SU-DHL-6 (cell line): ENCODE data around the gene ITGA1.

Source experiments
- H2AFZ ChIP-seq: fragments of 200-600 bp; sonication (generic); 2 replicates; pipeline ENCODE4 v1.6.1; 2014; ENCODE audit warnings: low read depth, mild to moderate bottlenecking, moderate library complexity, mixed read lengths, antibody characterized with exemption, low read length; ENCODE audit not compliant: severe bottlenecking
- H3F3A ChIP-seq: fragments of 200-600 bp; shearing (Covaris generic); 2 replicates; pipeline ENCODE4 v1.6.0; 2016; ENCODE audit warnings: antibody characterized with exemption, mild to moderate bottlenecking; ENCODE audit not compliant: insufficient read depth
- H3K27ac ChIP-seq: fragments of 200-600 bp; sonication (generic); 2 replicates; pipeline ENCODE4 v1.5.1; 2016; ENCODE audit warnings: low read depth, mild to moderate bottlenecking, low read length, moderate library complexity, mixed read lengths
- H3K27me3 ChIP-seq: fragments of 200-600 bp; sonication (generic), shearing (Covaris generic); 2 replicates; pipeline ENCODE4 v1.6.0; 2014; ENCODE audit warnings: mild to moderate bottlenecking, low read length
- H3K36me3 ChIP-seq: fragments of 200-600 bp; sonication (generic); 2 replicates; pipeline ENCODE4 v1.6.1; 2014; ENCODE audit warnings: mild to moderate bottlenecking, low read length, mixed read lengths
- H3K4me2 ChIP-seq: fragments of 300-600, 200-600 bp; shearing (Covaris generic), sonication (generic); 2 replicates; pipeline ENCODE4 v1.6.0; 2014; ENCODE audit warnings: low read length, low read depth, mild to moderate bottlenecking; ENCODE audit not compliant: poor library complexity, severe bottlenecking
- H3K4me3 ChIP-seq: fragments of 200-600 bp; sonication (generic); 2 replicates; pipeline ENCODE4 v1.5.1; 2014; ENCODE audit warnings: antibody characterized with exemption, low read length, mild to moderate bottlenecking, mixed read lengths; ENCODE audit not compliant: insufficient read depth, poor library complexity, severe bottlenecking
- H3K79me2 ChIP-seq: fragments of 200-600 bp; sonication (generic); 2 replicates; pipeline ENCODE4 v1.6.1; 2014; ENCODE audit warnings: mild to moderate bottlenecking, low read length, moderate library complexity; ENCODE audit not compliant: insufficient read depth
- H3K9ac ChIP-seq: fragments of 200-600 bp; sonication (generic); 2 replicates; pipeline ENCODE4 v1.7.0; 2014; ENCODE audit warnings: mild to moderate bottlenecking, low read length
- H3K9me2 ChIP-seq: fragments of 200-600 bp; sonication (generic); replicated peaks from 2 replicates; pipeline ENCODE4 v1.6.1; 2014; ENCODE audit warnings: low read length; ENCODE audit not compliant: insufficient read depth
- H3K9me3 ChIP-seq: fragments of 200-600 bp; sonication (generic); 2 replicates; pipeline ENCODE4 v1.6.1; 2014; ENCODE audit warnings: low read length, mixed read lengths; ENCODE audit not compliant: insufficient read depth
- H4K20me1 ChIP-seq: fragments of 200-600 bp; sonication (generic); 2 replicates; pipeline ENCODE4 v1.6.1; 2014; ENCODE audit warnings: low read depth, mild to moderate bottlenecking, antibody characterized with exemption, low read length, moderate library complexity, mixed read lengths
- EZH2phosphoT487 ChIP-seq: fragments of 200-600 bp; sonication (generic), shearing (Covaris generic); conservative IDR thresholded peaks from 2 replicates; pipeline ENCODE4 v1.6.1; 2018; ENCODE audit warnings: mild to moderate bottlenecking, antibody characterized with exemption, low read length, moderate library complexity, mixed read lengths
- TF ChIP-seq, protein P1 (sequence below): fragments of 200-600 bp; sonication (generic); IDR thresholded peaks from one replicate; pipeline ENCODE4 v1.5.1; 2017; ENCODE audit warnings: antibody characterized with exemption, mild to moderate bottlenecking, low read length, moderate library complexity; ENCODE audit not compliant: insufficient read depth, poor library complexity, severe bottlenecking

Gene ITGA1

DNA sequence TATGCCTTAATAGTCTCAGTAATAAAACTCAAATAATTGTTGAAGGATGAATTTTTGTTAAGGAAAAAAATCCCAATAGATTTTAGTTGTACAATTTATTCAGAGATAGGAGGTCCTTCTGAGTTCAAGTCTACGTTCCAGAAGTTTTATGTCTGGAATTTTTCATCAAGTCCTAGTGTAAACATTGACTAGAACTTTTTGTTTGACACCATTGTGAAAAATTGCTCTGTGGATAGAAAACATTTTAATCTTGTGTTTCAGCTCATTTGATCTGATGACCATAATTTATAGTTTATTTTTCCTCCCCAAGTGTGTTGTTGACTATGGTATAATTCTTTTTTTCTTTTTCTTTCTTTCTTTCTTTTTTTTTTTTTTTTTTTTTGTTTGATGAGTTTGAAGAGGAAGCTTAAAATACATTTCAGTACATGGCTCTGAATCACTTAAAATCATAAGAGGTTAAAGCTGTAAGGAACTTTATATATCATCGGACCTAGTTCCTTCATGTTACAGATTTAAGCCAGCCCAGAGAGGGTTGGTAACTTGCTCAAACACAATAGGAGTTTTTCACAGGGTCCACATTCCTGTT lies 20.7 kb downstream of the ITGA1 start:
- TF ChIP-seq, protein P1, sequence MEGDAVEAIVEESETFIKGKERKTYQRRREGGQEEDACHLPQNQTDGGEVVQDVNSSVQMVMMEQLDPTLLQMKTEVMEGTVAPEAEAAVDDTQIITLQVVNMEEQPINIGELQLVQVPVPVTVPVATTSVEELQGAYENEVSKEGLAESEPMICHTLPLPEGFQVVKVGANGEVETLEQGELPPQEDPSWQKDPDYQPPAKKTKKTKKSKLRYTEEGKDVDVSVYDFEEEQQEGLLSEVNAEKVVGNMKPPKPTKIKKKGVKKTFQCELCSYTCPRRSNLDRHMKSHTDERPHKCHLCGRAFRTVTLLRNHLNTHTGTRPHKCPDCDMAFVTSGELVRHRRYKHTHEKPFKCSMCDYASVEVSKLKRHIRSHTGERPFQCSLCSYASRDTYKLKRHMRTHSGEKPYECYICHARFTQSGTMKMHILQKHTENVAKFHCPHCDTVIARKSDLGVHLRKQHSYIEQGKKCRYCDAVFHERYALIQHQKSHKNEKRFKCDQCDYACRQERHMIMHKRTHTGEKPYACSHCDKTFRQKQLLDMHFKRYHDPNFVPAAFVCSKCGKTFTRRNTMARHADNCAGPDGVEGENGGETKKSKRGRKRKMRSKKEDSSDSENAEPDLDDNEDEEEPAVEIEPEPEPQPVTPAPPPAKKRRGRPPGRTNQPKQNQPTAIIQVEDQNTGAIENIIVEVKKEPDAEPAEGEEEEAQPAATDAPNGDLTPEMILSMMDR, result no peak
- TF ChIP-seq EZH2phosphoT487, result no peak
- Histone ChIP-seq H3K9me3 (no peaks in the 10 kb centered on the region), H3K4me2 (no peak overlapping the region), H3K36me3 (peaks cover 8% of the 10 kb centered on the region; the same call in 1 of the 2 replicates), H3F3A (no peaks in the 10 kb centered on the region; the same call in 1 of the 2 replicates), H3K9me2 (no peaks in the 10 kb centered on the region), H4K20me1 (peaks cover 24% of the 10 kb centered on the region), H3K4me3 (no peak overlapping the region), H2AFZ (no peak overlapping the region), H3K79me2 (0 out of 2 replicates have a peak, but pooled peaks cover 8% of the 10 kb centered on the region), H3K9ac (no peak overlapping the region), H3K27me3 (no peaks in the 10 kb centered on the region), H3K27ac (no peak overlapping the region)

DNA sequence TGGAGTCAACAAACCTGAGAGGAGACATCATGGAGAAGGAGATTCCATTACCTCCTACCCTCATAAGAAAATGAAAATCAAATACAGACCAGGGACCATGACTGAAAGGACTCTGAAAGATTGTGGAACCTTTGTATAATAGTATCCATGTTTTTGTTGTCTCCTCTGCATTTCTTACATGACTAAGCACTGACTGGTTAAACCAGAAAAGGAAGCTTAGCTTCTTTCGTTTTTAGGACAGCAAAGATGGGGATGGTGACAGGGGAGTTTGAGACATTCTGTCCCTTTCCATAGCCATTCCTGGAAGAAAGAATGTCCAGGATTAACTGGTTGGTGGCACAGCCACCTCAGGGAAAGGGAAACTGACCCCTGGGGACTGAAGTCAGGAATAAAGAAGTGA lies 22.2 kb downstream of the ITGA1 start:
- H3K4me3 ChIP-seq, result no peak overlapping the region
- no peaks in the 10 kb centered on the region for H3K9me3 ChIP-seq
- H3K27me3 ChIP-seq, result no peaks in the 10 kb centered on the region
- no peak overlapping the region for H3K9ac ChIP-seq
- no peaks in the 10 kb centered on the region for H3F3A ChIP-seq
- H3K9me2 ChIP-seq, result no peaks in the 10 kb centered on the region
- H4K20me1 ChIP-seq, result peaks cover 14% of the 10 kb centered on the region; the same call in 1 of the 2 replicates
- H3K36me3 ChIP-seq, result no peaks in the 10 kb centered on the region
- no peaks in the 10 kb centered on the region for H3K79me2 ChIP-seq
- no peak overlapping the region for H3K27ac ChIP-seq
- TF ChIP-seq, protein P1, result no peak
- H3K4me2 ChIP-seq, result no peak overlapping the region
- H2AFZ ChIP-seq, result no peak overlapping the region

DNA sequence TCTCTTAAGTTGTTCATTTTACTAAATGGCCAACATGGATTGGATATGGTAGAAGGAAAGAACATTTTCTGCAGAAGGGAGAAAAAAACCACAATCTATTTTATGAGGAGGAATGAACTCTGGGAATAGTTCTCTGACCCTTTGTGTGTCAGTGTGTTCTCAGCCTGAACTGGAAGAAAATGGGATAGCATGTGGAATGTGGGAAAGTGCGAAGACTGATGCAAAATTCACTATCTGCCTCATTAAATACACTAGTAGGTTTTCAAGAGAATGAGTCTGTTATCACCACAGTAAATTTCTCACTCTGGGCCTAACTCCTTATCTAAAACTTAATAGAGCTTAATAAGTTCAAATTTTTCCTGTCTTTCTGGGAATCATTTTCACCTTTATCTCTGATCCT lies 22.7 kb downstream of the ITGA1 start:
- no peaks in the 10 kb centered on the region for H3F3A ChIP-seq
- H3K4me3 ChIP-seq, result no peak overlapping the region
- H3K36me3 ChIP-seq, result no peaks in the 10 kb centered on the region
- H2AFZ ChIP-seq, result no peak overlapping the region
- H3K27me3 ChIP-seq, result no peaks in the 10 kb centered on the region
- no peak overlapping the region for H3K9ac ChIP-seq
- no peak overlapping the region for H3K27ac ChIP-seq
- peaks cover 10% of the 10 kb centered on the region; the same call in 1 of the 2 replicates for H4K20me1 ChIP-seq
- H3K4me2 ChIP-seq, result no peak overlapping the region
- TF ChIP-seq, protein P1, result no peak
- no peak for TF ChIP-seq EZH2phosphoT487
- no peaks in the 10 kb centered on the region for H3K79me2 ChIP-seq
- no peaks in the 10 kb centered on the region for H3K9me3 ChIP-seq
- no peaks in the 10 kb centered on the region for H3K9me2 ChIP-seq
